ENCODE results near the gene TFF1.

The TFF1 gene

DNA sequence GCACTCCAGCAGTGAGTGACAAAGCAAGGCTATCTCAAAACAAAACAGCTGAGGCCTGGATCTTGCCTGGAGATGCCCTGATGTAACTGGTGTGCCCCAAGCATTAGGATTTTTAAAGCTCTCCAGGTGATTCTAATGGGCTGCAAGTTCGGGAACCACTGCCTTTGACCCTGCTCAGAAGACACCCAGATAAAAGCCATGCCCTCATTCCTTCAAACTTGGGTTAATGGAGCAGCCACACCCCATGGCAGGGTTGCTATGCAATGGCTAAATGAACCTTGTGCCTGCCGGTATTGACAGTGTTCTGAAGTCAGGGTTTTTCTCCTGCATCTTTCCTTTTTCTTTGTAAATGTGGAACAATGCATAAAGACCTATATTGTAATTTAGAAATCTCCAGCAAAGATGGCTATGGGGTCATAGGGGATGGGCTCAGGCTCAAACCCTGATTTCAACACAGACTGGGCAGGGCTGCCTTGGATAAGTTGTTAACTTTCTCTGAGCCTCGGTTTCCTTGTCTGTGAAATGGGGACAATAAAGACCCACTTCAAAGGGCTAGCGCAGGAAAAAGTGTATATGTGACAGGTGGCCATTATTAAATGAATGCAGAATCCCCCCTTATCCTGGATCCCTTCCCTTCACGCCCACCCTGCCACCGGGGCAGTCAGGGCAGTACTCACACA is 51.6 kb downstream of the TFF1 start:
- no peak overlapping the region for H3K27ac ChIP-seq
- TF ChIP-seq, protein P1, sequence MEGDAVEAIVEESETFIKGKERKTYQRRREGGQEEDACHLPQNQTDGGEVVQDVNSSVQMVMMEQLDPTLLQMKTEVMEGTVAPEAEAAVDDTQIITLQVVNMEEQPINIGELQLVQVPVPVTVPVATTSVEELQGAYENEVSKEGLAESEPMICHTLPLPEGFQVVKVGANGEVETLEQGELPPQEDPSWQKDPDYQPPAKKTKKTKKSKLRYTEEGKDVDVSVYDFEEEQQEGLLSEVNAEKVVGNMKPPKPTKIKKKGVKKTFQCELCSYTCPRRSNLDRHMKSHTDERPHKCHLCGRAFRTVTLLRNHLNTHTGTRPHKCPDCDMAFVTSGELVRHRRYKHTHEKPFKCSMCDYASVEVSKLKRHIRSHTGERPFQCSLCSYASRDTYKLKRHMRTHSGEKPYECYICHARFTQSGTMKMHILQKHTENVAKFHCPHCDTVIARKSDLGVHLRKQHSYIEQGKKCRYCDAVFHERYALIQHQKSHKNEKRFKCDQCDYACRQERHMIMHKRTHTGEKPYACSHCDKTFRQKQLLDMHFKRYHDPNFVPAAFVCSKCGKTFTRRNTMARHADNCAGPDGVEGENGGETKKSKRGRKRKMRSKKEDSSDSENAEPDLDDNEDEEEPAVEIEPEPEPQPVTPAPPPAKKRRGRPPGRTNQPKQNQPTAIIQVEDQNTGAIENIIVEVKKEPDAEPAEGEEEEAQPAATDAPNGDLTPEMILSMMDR (IDR thresholded peaks at IDR 0.05), result no peak
- H3K4me3 ChIP-seq, result no peak overlapping the region
- DNase-seq (ENCODE audit: low spot score), result peak; percentile 24

DNA sequence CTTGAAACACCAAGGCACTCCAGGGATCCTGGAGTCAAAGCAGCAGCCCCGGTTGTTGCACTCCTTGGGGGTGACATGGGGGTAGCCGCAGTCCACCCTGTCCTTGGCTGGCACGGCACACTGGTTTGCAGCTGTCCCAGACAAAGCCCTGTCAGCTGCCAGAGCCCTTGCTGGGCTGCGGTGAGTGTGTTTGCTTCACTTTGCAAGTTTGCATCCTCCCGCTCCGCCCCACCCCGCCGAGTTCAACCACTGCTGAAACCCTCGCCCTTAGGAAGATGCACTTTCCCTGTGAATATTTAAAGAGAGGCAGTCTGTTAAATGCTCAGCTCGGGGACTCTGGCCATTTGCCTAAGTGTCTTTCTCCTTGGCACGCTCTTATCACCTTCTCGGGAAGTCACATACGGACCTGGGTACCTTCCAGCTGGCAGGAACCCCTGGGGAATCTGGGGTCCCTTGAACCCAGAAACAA is 52.8 kb downstream of the TFF1 start:
- Histone ChIP-seq H3K27ac (no peak overlapping the region), H3K4me3 (no peak overlapping the region)
- peak; percentile 71 for DNase-seq (ENCODE audit: low spot score)
- TF ChIP-seq, protein P1 (IDR thresholded peaks at IDR 0.05), result no peak

- no peak overlapping the region for H3K4me3 ChIP-seq
- H3K27ac ChIP-seq, result no peak overlapping the region
- TF ChIP-seq, protein P1 (IDR thresholded peaks at IDR 0.05), result no peak
- peak; percentile 54 for DNase-seq (ENCODE audit: low spot score)
These were observed 53.7 kb downstream of the TFF1 start for GRCh38 chr21:42312626-42313104.

All from coronary artery (tissue), 2 donors.